Measurements from ENCODE around the gene GTF2IRD2.
"Not testable (repeated sequence)": the region's sequence is repeated elsewhere in the genome, so short reads cannot be mapped to it uniquely, and the experiment has no call there.

GRCh38 chr7:74849853-74850252 is 1.6 kb downstream of the GTF2IRD2 start:
- not testable (repeated sequence) for TF ChIP-seq CTCF (IDR thresholded peaks at IDR 0.05 in 4 of 5, conservative IDR thresholded peaks at IDR 0.05 in 1 of 5); POLR2A (IDR thresholded peaks at IDR 0.05)

Data from gastrocnemius medialis (tissue), 4 donors.